Superior temporal gyrus (tissue), 1 donor: ENCODE data around the gene STK16.

Experiments used
- DNase-seq: peaks from one replicate; pipeline ENCODE4 v3.0.0-alpha.2; 2016; ENCODE audit errors: extremely low spot score

The STK16 gene

GRCh38 chr2:219269362-219270054, 24.2 kb downstream of the STK16 start:
- no peak for DNase-seq

GRCh38 chr2:219270055-219270372, 24.7 kb downstream of the STK16 start:
- DNase-seq, result no peak

- DNase-seq, result no peak
Measured at GRCh38 chr2:219271021-219271420, 25.7 kb downstream of the STK16 start.

- no peak for DNase-seq
Measured at GRCh38 chr2:219272356-219272755, 27.1 kb downstream of the STK16 start.

- DNase-seq, result no peak
Measured at GRCh38 chr2:219272995-219273394, 27.7 kb downstream of the STK16 start.

GRCh38 chr2:219273937-219274336, 28.7 kb downstream of the STK16 start:
- no peak for DNase-seq

GRCh38 chr2:219274361-219274921, 29.2 kb downstream of the STK16 start:
- DNase-seq, result no peak

GRCh38 chr2:219277703-219278654, 32.7 kb downstream of the STK16 start:
- DNase-seq, result peak; percentile 96

GRCh38 chr2:219278655-219279150, 33.4 kb downstream of the STK16 start:
- no peak for DNase-seq

GRCh38 chr2:219279151-219279915, 34.1 kb downstream of the STK16 start, which contains the start of gene DNAJB2:
Gene DNAJB2, plus strand, starts transcription at chr2:219279366. Its CDS starts 468 bp downstream, at chr2:219279834.
- peak; percentile 98 for DNase-seq

- DNase-seq, result peak; percentile 66
Measured at GRCh38 chr2:219279916-219280516, 34.7 kb downstream of the STK16 start.

- DNase-seq, result no peak
Measured at GRCh38 chr2:219280651-219281050, 35.4 kb downstream of the STK16 start.

GRCh38 chr2:219281588-219281987, 36.3 kb downstream of the STK16 start:
- no peak for DNase-seq

GRCh38 chr2:219282375-219282774, 37.1 kb downstream of the STK16 start:
- peak; percentile 88 for DNase-seq

GRCh38 chr2:219282943-219283581, 37.8 kb downstream of the STK16 start:
- peak; percentile 24 for DNase-seq

- no peak for DNase-seq
Measured at GRCh38 chr2:219284501-219285372, 39.5 kb downstream of the STK16 start.

- DNase-seq, result no peak
Measured at GRCh38 chr2:219285373-219285735, 40.1 kb downstream of the STK16 start.

GRCh38 chr2:219285894-219286425, 40.7 kb downstream of the STK16 start:
- DNase-seq, result peak; percentile 72

GRCh38 chr2:219286436-219287115, 41.3 kb downstream of the STK16 start:
- DNase-seq, result peak; percentile 66
